Stomach (tissue), 4 donors: Measurements from ENCODE around the gene SEMA4D.
A peak's percentile ranks its signal among the peaks of the same experiment; 100 is the strongest.

ENCODE experiments used
- EP300 ChIP-seq: sonication (generic); formaldehyde crosslinking; IDR thresholded peaks from one replicate; pipeline ENCODE4 v1.6.1; 2017; ENCODE audit warnings: antibody characterized with exemption
- POLR2A ChIP-seq, 4 donors: fragments of 450-650 bp; IDR thresholded peaks; one replicate each; pipeline ENCODE4 v1.6.1; 2016; ENCODE audit warnings: antibody characterized with exemption in 4 of 4, control low read depth in 2 of 4, mild to moderate bottlenecking in 1 of 4, moderate library complexity in 1 of 4
- POLR2AphosphoS5 ChIP-seq, 3 donors: sonication (generic); formaldehyde crosslinking; IDR thresholded peaks; one replicate each; pipeline ENCODE4 v1.6.1; 2016; ENCODE audit warnings: antibody characterized with exemption in 3 of 3
- TF ChIP-seq, protein P1 (sequence below), 7 experiments: fragments of 450-650 bp in 4 of 7; fragments of 200-600 bp in 3 of 7; sonication (generic) in 3 of 7; IDR thresholded peaks; one replicate each; pipeline ENCODE4 v1.5.1; 2016 to 2019; ENCODE audit warnings: antibody characterized with exemption in 7 of 7, control low read depth in 2 of 7, mild to moderate bottlenecking in 1 of 7

DNA sequence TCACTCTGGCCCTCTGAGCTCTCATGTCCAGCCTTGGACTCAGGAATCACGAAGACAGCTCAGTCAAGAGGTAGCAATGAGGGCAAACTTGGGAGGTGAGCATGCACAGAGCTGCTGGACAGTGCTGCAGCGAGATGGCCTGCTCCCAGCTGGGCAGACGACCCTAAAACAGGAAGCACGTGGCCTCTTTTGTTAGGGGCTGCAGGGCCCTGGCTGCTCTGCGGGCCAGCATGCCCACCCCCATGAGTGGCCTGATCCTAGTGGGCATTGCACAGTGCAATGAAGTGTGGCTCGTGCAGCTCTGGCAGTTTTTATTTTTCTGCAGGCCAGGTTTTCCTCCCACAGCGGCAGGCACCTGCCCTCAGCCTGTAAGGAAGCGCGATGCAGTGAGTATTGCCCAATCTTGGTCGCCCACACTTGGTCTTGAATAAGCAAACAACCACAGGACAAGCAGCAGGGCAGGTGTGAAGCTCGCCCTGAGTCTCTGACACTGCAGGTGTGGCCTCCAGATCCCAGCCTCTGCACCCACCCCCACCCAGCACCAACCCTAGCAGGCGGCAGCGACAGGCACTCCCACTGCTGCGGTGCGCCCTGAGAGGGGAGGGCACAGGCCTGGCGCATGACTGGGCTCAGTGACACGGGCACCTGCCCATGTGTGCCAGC lies 60.8 kb downstream of the SEMA4D start:
- TF ChIP-seq, protein P1, sequence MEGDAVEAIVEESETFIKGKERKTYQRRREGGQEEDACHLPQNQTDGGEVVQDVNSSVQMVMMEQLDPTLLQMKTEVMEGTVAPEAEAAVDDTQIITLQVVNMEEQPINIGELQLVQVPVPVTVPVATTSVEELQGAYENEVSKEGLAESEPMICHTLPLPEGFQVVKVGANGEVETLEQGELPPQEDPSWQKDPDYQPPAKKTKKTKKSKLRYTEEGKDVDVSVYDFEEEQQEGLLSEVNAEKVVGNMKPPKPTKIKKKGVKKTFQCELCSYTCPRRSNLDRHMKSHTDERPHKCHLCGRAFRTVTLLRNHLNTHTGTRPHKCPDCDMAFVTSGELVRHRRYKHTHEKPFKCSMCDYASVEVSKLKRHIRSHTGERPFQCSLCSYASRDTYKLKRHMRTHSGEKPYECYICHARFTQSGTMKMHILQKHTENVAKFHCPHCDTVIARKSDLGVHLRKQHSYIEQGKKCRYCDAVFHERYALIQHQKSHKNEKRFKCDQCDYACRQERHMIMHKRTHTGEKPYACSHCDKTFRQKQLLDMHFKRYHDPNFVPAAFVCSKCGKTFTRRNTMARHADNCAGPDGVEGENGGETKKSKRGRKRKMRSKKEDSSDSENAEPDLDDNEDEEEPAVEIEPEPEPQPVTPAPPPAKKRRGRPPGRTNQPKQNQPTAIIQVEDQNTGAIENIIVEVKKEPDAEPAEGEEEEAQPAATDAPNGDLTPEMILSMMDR (IDR thresholded peaks at IDR 0.05) = no peak
- TF ChIP-seq EP300 (no peak), POLR2A (IDR thresholded peaks at IDR 0.05) (no peak), POLR2AphosphoS5 (IDR thresholded peaks at IDR 0.05) (peak in 2 of 3 donors; percentile 71 to 80)
